ENCODE measurements around the gene ZNF362. TPM values are rescaled to one million over a fixed set of nuclear protein-coding genes. Genes with fewer than 3 reads are reported as not detected.

Gene ZNF362
- total and polyA plus RNA-seq, 2 of the 13 experiments (the other 11 are each of a cell fraction or from before 2014, with no cell fraction given): 8.3 to 14.2 TPM

- TF ChIP-seq ZNF530 (CRISPR knock-in tag; IDR thresholded peaks at IDR 0.05; ENCODE audit: low read depth) (no peak; the same call in 1 of the 2 replicates), DNMT1 (CRISPR knock-in tag; IDR thresholded peaks at IDR 0.05) (peak; percentile 51; the same call in 1 of the 2 replicates), ZSCAN30 (CRISPR knock-in tag; IDR thresholded peaks at IDR 0.05) (no peak), NRL (CRISPR knock-in tag; IDR thresholded peaks at IDR 0.05; ENCODE audit: borderline replicate concordance) (peak; percentile 84; the same call in 1 of the 2 replicates), ATF5 (CRISPR knock-in tag; IDR thresholded peaks at IDR 0.05; ENCODE audit: low read depth) (0 out of 2 replicates have a peak, but pooled peaks have one; percentile 39), ZNF547 (CRISPR knock-in tag; IDR thresholded peaks at IDR 0.05) (peak; percentile 87), HNRNPUL1 (IDR thresholded peaks at IDR 0.05; ENCODE audit: low read depth, low read length) (no peak), MED8 (CRISPR knock-in tag; IDR thresholded peaks at IDR 0.05; ENCODE audit: insufficient replicate concordance) (no peak), KDM3A (CRISPR knock-in tag; IDR thresholded peaks at IDR 0.05; ENCODE audit: low read depth) (0 out of 2 replicates have a peak, but pooled peaks have one; percentile 50), KLF6 (CRISPR knock-in tag; IDR thresholded peaks at IDR 0.05) (peak; percentile 70; the same call in 1 of the 2 replicates), PPARG (CRISPR knock-in tag; conservative IDR thresholded peaks at IDR 0.05) (no peak), MTF2 (CRISPR knock-in tag; IDR thresholded peaks at IDR 0.05; ENCODE audit: borderline replicate concordance) (0 out of 2 replicates have a peak, but pooled peaks have one; percentile 75), SIX1 (CRISPR knock-in tag; IDR thresholded peaks at IDR 0.05; ENCODE audit: borderline replicate concordance) (no peak), BCL6 (CRISPR knock-in tag; IDR thresholded peaks at IDR 0.05) (no peak), TAF1 (CRISPR knock-in tag; IDR thresholded peaks at IDR 0.05) (peak; percentile 67), MXI1 (IDR thresholded peaks at IDR 0.05; ENCODE audit: borderline replicate concordance, low read depth, low read length) (peak; percentile 82; the same call in 1 of the 3 replicates), ZNF12 (CRISPR knock-in tag; IDR thresholded peaks at IDR 0.05) (no peak), ELF3 (CRISPR knock-in tag; IDR thresholded peaks at IDR 0.05) (peak; percentile 59)
- TF ChIP-seq, protein P1, sequence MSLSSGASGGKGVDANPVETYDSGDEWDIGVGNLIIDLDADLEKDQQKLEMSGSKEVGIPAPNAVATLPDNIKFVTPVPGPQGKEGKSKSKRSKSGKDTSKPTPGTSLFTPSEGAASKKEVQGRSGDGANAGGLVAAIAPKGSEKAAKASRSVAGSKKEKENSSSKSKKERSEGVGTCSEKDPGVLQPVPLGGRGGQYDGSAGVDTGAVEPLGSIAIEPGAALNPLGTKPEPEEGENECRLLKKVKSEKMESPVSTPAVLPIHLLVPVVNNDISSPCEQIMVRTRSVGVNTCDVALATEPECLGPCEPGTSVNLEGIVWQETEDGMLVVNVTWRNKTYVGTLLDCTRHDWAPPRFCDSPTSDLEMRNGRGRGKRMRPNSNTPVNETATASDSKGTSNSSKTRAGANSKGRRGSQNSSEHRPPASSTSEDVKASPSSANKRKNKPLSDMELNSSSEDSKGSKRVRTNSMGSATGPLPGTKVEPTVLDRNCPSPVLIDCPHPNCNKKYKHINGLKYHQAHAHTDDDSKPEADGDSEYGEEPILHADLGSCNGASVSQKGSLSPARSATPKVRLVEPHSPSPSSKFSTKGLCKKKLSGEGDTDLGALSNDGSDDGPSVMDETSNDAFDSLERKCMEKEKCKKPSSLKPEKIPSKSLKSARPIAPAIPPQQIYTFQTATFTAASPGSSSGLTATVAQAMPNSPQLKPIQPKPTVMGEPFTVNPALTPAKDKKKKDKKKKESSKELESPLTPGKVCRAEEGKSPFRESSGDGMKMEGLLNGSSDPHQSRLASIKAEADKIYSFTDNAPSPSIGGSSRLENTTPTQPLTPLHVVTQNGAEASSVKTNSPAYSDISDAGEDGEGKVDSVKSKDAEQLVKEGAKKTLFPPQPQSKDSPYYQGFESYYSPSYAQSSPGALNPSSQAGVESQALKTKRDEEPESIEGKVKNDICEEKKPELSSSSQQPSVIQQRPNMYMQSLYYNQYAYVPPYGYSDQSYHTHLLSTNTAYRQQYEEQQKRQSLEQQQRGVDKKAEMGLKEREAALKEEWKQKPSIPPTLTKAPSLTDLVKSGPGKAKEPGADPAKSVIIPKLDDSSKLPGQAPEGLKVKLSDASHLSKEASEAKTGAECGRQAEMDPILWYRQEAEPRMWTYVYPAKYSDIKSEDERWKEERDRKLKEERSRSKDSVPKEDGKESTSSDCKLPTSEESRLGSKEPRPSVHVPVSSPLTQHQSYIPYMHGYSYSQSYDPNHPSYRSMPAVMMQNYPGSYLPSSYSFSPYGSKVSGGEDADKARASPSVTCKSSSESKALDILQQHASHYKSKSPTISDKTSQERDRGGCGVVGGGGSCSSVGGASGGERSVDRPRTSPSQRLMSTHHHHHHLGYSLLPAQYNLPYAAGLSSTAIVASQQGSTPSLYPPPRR (CRISPR knock-in tag; IDR thresholded peaks at IDR 0.05; ENCODE audit: borderline replicate concordance): no peak
- TF ChIP-seq, protein P2, sequence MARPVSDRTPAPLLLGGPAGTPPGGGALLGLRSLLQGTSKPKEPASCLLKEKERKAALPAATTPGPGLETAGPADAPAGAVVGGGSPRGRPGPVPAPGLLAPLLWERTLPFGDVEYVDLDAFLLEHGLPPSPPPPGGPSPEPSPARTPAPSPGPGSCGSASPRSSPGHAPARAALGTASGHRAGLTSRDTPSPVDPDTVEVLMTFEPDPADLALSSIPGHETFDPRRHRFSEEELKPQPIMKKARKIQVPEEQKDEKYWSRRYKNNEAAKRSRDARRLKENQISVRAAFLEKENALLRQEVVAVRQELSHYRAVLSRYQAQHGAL (CRISPR knock-in tag; IDR thresholded peaks at IDR 0.05; ENCODE audit: not compliant biosample characterization): no peak
Observed at GRCh38 chr1:33349778-33350610, 93.7 kb downstream of the ZNF362 start (continued).

Measured in HepG2 (cell line).